ENCODE results near the gene PPM1A.

The PPM1A gene

GRCh38 chr14:60273956-60274355, 24.9 kb downstream of the PPM1A start:
- WGBS, result 90% methylated on average over 2 of the region's 2 CpGs
- H3K14ac ChIP-seq (ENCODE audit: low read length in 2 of 2), result no peak overlapping the region
- H3K27me3 ChIP-seq (ENCODE audit: control insufficient read depth in 1 of 2, insufficient read depth in 1 of 2, low read length in 2 of 2), result no peaks in the 10 kb centered on the region
- no peak overlapping the region for H3K23ac ChIP-seq (ENCODE audit: low read length in 2 of 2)
- H2BK12ac ChIP-seq (ENCODE audit: low read length in 2 of 2), result no peak overlapping the region
- H3K9ac ChIP-seq (ENCODE audit: low read length), result no peak overlapping the region
- DNase-seq, result no peak
- H3K4me3 ChIP-seq (ENCODE audit: insufficient read depth in 1 of 2, low read depth in 1 of 2, low read length in 2 of 2), result no peak overlapping the region
- peaks cover 8% of the 10 kb centered on the region for H3K79me1 ChIP-seq (replicated peaks; ENCODE audit: low read length, poor library complexity, severe bottlenecking)
- no peak overlapping the region for H4K8ac ChIP-seq (ENCODE audit: low read length)
- H3K18ac ChIP-seq (ENCODE audit: low read depth in 1 of 2, low read length in 2 of 2), result no peak overlapping the region
- H2BK15ac ChIP-seq (ENCODE audit: low read depth, poor library complexity, severe bottlenecking), result no peak overlapping the region
- H3K4ac ChIP-seq (ENCODE audit: low read depth in 1 of 2, low read length in 2 of 2), result no peak overlapping the region
- no peak overlapping the region for H2BK5ac ChIP-seq (ENCODE audit: low read depth, low read length, poor library complexity, severe bottlenecking)
- no peaks in the 10 kb centered on the region for H3K9me3 ChIP-seq (ENCODE audit: control insufficient read depth, low read length)
- H3K27ac ChIP-seq (ENCODE audit: low read length, poor library complexity, severe bottlenecking), result no peak overlapping the region
- H3K4me1 ChIP-seq (ENCODE audit: control insufficient read depth, insufficient read depth, low read depth, low read length), result peaks cover 3% of the 10 kb centered on the region
- H2AK5ac ChIP-seq (ENCODE audit: low read length, severe bottlenecking), result no peak overlapping the region
- no peak overlapping the region for H2BK120ac ChIP-seq (ENCODE audit: low read depth, low read length)
- no peak overlapping the region for H3K4me2 ChIP-seq (ENCODE audit: low read length, poor library complexity, severe bottlenecking)
- H3K36me3 ChIP-seq (ENCODE audit: control insufficient read depth in 1 of 2, insufficient read depth in 2 of 2, low read depth in 1 of 2, low read length in 2 of 2), result peaks cover 0 to 14% of the 10 kb centered on the region in 2 experiments
- H4K91ac ChIP-seq (ENCODE audit: low read length), result no peak overlapping the region
- no peak overlapping the region for H2AFZ ChIP-seq (ENCODE audit: low read depth, low read length)

DNA sequence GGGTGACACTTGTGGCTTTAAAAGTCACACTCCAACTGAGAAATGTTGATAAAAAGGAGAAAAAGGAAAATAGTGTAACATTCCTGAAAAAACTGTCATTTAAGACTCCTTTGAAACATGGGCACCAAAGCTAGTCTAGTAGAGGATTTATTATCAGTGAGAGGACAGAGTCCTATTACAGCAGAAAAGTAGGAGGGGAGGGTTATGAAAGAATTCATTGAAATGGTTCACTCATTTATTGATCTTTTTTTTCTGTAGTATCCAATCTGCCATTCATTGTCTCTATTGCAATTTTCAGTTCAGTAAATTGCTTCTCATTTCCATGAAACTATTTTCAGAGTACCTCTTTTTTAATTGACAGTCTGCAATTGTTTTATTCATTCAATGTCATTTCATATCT, 25.4 kb downstream of the PPM1A start:
- no peak overlapping the region for H4K8ac ChIP-seq (ENCODE audit: low read length)
- no peak overlapping the region for H2AFZ ChIP-seq (ENCODE audit: low read depth, low read length)
- no peak overlapping the region for H2BK15ac ChIP-seq (ENCODE audit: low read depth, poor library complexity, severe bottlenecking)
- H3K18ac ChIP-seq (ENCODE audit: low read depth in 1 of 2, low read length in 2 of 2), result no peak overlapping the region
- H3K4me2 ChIP-seq (ENCODE audit: low read length, poor library complexity, severe bottlenecking), result no peak overlapping the region
- no peaks in the 10 kb centered on the region for H3K27me3 ChIP-seq (ENCODE audit: control insufficient read depth in 1 of 2, insufficient read depth in 1 of 2, low read length in 2 of 2)
- no peak overlapping the region for H3K14ac ChIP-seq (ENCODE audit: low read length in 2 of 2)
- no peak overlapping the region for H2BK12ac ChIP-seq (ENCODE audit: low read length in 2 of 2)
- H3K27ac ChIP-seq (ENCODE audit: low read length, poor library complexity, severe bottlenecking), result no peak overlapping the region
- DNase-seq, result no peak
- H3K9me3 ChIP-seq (ENCODE audit: control insufficient read depth, low read length), result no peaks in the 10 kb centered on the region
- no peak overlapping the region for H2BK5ac ChIP-seq (ENCODE audit: low read depth, low read length, poor library complexity, severe bottlenecking)
- no peak overlapping the region for H2BK120ac ChIP-seq (ENCODE audit: low read depth, low read length)
- peaks cover 11% of the 10 kb centered on the region for H3K79me1 ChIP-seq (replicated peaks; ENCODE audit: low read length, poor library complexity, severe bottlenecking)
- no peak overlapping the region for H3K9ac ChIP-seq (ENCODE audit: low read length)
- peaks cover 0 to 15% of the 10 kb centered on the region in 2 experiments for H3K36me3 ChIP-seq (ENCODE audit: control insufficient read depth in 1 of 2, insufficient read depth in 2 of 2, low read depth in 1 of 2, low read length in 2 of 2)
- no peak overlapping the region for H2AK5ac ChIP-seq (ENCODE audit: low read length, severe bottlenecking)
- peaks cover 3% of the 10 kb centered on the region for H3K4me1 ChIP-seq (ENCODE audit: control insufficient read depth, insufficient read depth, low read depth, low read length)
- H4K91ac ChIP-seq (ENCODE audit: low read length), result no peak overlapping the region
- H3K4ac ChIP-seq (ENCODE audit: low read depth in 1 of 2, low read length in 2 of 2), result no peak overlapping the region
- H3K4me3 ChIP-seq (ENCODE audit: insufficient read depth in 1 of 2, low read depth in 1 of 2, low read length in 2 of 2), result no peak overlapping the region
- H3K23ac ChIP-seq (ENCODE audit: low read length in 2 of 2), result no peak overlapping the region

DNA sequence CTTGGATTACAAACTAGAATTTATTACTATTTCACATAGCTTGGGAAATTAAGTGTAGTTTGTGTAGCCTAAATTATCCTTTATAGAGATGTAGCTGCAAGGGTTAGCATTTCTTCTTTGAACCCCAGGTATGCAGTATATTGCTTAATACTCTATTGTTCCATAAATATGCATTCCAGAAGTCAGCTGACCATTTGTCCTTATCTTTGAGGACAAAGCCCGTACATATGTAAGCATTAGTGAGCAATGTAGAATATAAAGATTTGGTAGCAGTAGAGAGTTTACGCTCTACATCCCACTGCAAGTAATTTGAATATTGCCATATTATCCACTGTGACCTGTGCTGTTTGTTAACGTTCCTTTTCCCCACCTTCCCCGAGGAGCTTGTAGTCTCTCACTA, 26.9 kb downstream of the PPM1A start:
- no peak for DNase-seq
- Histone ChIP-seq H3K18ac (ENCODE audit: low read depth in 1 of 2, low read length in 2 of 2) (no peak overlapping the region), H3K9me3 (ENCODE audit: control insufficient read depth, low read length) (no peaks in the 10 kb centered on the region), H2BK12ac (ENCODE audit: low read length in 2 of 2) (no peak overlapping the region), H3K4me2 (ENCODE audit: low read length, poor library complexity, severe bottlenecking) (no peak overlapping the region), H4K8ac (ENCODE audit: low read length) (no peak overlapping the region), H3K36me3 (ENCODE audit: control insufficient read depth in 1 of 2, insufficient read depth in 2 of 2, low read depth in 1 of 2, low read length in 2 of 2) (peaks cover 0 to 13% of the 10 kb centered on the region in 2 experiments), H4K91ac (ENCODE audit: low read length) (no peak overlapping the region), H2AFZ (ENCODE audit: low read depth, low read length) (no peak overlapping the region), H2BK120ac (ENCODE audit: low read depth, low read length) (no peak overlapping the region), H3K4ac (ENCODE audit: low read depth in 1 of 2, low read length in 2 of 2) (no peak overlapping the region), H3K27me3 (ENCODE audit: control insufficient read depth in 1 of 2, insufficient read depth in 1 of 2, low read length in 2 of 2) (no peaks in the 10 kb centered on the region), H2BK5ac (ENCODE audit: low read depth, low read length, poor library complexity, severe bottlenecking) (no peak overlapping the region), H3K9ac (ENCODE audit: low read length) (no peak overlapping the region), H2AK5ac (ENCODE audit: low read length, severe bottlenecking) (no peak overlapping the region), H3K27ac (ENCODE audit: low read length, poor library complexity, severe bottlenecking) (no peak overlapping the region), H3K79me1 (replicated peaks; ENCODE audit: low read length, poor library complexity, severe bottlenecking) (peaks cover 11% of the 10 kb centered on the region), H3K23ac (ENCODE audit: low read length in 2 of 2) (no peak overlapping the region), H2BK15ac (ENCODE audit: low read depth, poor library complexity, severe bottlenecking) (no peak overlapping the region), H3K4me1 (ENCODE audit: control insufficient read depth, insufficient read depth, low read depth, low read length) (peaks cover 3% of the 10 kb centered on the region), H3K14ac (ENCODE audit: low read length in 2 of 2) (no peak overlapping the region), H3K4me3 (ENCODE audit: insufficient read depth in 1 of 2, low read depth in 1 of 2, low read length in 2 of 2) (no peak overlapping the region)
- 74% methylated on average over 3 of the region's 4 CpGs for whole genome bisulfite sequencing

DNA sequence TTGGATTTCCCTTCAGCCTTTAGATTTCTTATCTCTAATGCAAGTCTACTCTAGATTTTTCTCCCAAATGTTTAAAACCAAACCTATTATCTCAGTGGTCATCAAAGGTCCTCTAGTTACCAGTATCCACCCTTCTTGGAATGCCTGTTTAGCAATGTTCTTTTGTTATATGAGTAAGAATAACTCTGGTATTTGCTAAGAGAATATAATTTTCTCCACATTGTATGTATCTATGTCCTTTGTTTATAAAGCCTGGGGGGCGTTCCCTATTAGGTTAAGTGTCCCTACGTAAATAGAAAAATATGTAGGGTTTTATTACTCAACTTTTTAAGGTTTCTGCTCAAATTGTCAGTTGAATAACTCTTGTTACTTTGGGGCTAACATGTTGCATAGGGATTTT, 27.3 kb downstream of the PPM1A start:
- Histone ChIP-seq H3K23ac (ENCODE audit: low read length in 2 of 2) (no peak overlapping the region), H3K27ac (ENCODE audit: low read length, poor library complexity, severe bottlenecking) (no peak overlapping the region), H2BK120ac (ENCODE audit: low read depth, low read length) (no peak overlapping the region), H3K4me2 (ENCODE audit: low read length, poor library complexity, severe bottlenecking) (no peak overlapping the region), H3K27me3 (ENCODE audit: control insufficient read depth in 1 of 2, insufficient read depth in 1 of 2, low read length in 2 of 2) (no peaks in the 10 kb centered on the region), H4K91ac (ENCODE audit: low read length) (no peak overlapping the region), H3K4ac (ENCODE audit: low read depth in 1 of 2, low read length in 2 of 2) (no peak overlapping the region), H2AFZ (ENCODE audit: low read depth, low read length) (no peak overlapping the region), H3K36me3 (ENCODE audit: control insufficient read depth in 1 of 2, insufficient read depth in 2 of 2, low read depth in 1 of 2, low read length in 2 of 2) (peaks cover 0 to 10% of the 10 kb centered on the region in 2 experiments), H3K9ac (ENCODE audit: low read length) (no peak overlapping the region), H3K4me3 (ENCODE audit: insufficient read depth in 1 of 2, low read depth in 1 of 2, low read length in 2 of 2) (no peak overlapping the region), H4K8ac (ENCODE audit: low read length) (no peak overlapping the region), H3K4me1 (ENCODE audit: control insufficient read depth, insufficient read depth, low read depth, low read length) (peaks cover 3% of the 10 kb centered on the region), H3K18ac (ENCODE audit: low read depth in 1 of 2, low read length in 2 of 2) (no peak overlapping the region), H2BK15ac (ENCODE audit: low read depth, poor library complexity, severe bottlenecking) (no peak overlapping the region), H3K79me1 (replicated peaks; ENCODE audit: low read length, poor library complexity, severe bottlenecking) (peaks cover 10% of the 10 kb centered on the region), H2AK5ac (ENCODE audit: low read length, severe bottlenecking) (no peak overlapping the region), H3K14ac (ENCODE audit: low read length in 2 of 2) (no peak overlapping the region), H2BK5ac (ENCODE audit: low read depth, low read length, poor library complexity, severe bottlenecking) (no peak overlapping the region), H2BK12ac (ENCODE audit: low read length in 2 of 2) (no peak overlapping the region), H3K9me3 (ENCODE audit: control insufficient read depth, low read length) (no peaks in the 10 kb centered on the region)
- WGBS, result 100% methylated on average over 1 of the region's 2 CpGs
- peak; percentile 11 for DNase-seq

Data from mesenchymal stem cell (in vitro differentiated cells and primary cell).